HG02798 (cell line): ENCODE data around the gene STK17B.

Experiments
- ATAC-seq: cut with Tn5 transposase; IDR thresholded peaks from one replicate; pipeline ENCODE4 v1.9.1; 2021; ENCODE audit warnings: mild to moderate bottlenecking; ENCODE audit not compliant: unreplicated experiment, poor library complexity

The STK17B gene

DNA sequence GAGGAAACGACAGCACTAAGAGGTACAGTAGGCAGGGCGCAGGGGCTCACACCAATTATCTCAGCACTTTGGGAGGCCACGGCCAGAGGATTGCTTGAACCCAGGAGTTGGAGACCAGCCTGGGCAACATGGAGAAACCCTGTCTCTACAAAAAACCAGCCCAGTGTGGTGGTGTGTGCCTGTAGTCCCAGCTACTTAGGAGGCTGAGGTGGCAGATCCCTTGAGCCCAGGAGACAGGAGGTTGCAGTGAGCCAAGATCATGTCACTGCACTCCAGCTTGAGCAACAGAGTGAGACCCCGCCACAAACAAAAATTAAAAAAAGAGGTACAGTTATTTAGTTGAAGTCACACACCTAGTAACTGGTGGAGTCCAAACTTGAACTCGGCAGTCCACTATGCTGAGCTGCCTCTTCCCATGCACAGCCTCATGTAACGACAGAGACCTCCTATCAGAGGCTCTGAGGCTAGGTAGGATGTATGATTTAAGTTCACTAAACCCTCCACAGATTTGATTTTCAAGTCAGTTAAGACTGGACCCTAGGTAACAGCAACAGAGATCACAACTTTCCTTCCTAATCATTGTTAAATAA is 8.7 kb downstream of the STK17B start:
- no peak for ATAC-seq

DNA sequence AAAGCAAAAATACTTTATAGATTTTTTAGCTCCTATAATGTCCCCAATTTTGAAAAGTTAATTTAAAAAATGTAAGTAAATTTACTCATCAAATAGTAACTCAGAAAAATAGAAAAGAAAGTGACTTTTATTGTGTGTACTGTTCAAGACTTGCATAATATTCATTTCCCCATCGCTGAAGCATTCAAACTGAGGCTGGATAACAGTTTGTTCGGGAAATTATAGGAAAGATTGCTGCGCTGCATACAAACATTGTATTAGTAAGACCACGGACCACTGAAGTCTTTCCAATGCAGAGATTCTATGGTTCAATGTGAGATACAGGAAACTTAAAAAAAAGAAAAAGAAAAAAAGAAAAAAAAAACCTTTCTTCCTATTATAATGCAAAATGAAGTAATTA is 10.4 kb downstream of the STK17B start:
- ATAC-seq, result no peak

DNA sequence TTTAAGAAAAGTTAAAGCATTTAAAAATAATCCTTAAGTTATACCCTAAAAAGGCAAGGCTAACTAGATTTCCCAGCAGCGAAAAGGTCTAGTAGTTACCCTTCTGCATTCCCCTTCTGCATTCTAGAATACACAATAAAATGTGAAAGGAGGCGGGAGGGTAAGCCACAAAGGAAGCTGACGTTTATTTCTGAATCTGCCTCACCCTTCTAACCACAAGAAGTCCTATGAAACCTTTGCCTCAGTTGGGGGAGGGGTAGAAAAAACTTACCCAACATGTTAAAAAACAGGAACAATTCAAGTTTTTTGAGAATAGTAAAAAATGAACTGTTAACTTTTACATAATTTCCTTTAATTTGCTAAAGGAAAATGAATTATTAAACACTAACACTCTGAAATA is 11.3 kb downstream of the STK17B start:
- peak; percentile 84 for ATAC-seq

DNA sequence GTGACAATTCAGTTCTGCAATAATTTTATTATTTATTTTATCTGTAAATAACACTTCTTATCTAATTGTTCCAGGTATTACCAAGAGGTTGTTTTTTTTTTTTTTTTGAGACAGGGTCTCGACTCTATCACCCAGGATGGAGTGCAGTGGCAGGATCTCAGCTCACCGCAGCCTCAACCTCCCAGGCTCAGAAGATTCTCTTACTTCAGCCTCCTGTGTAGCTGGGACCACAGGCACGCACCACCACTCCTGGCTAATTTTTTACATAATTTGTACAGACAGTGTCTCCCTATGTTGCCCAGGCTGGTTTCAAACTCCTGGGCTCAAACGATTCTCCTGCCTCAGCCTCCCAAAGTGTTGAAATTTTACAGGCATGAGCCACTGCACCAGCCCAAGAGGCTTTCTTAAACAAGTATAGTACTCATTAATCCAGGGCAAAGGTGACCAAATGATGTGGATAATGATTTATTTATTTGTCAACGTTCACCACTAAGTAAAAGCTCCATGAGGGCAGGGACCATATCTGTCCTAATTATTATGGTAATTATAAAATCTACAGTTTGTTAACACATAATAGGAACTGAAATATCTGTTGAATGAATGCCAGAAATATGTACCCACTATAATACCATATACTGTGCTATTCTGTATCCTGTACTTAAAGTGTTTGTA is 12.0 kb downstream of the STK17B start:
- no peak for ATAC-seq

DNA sequence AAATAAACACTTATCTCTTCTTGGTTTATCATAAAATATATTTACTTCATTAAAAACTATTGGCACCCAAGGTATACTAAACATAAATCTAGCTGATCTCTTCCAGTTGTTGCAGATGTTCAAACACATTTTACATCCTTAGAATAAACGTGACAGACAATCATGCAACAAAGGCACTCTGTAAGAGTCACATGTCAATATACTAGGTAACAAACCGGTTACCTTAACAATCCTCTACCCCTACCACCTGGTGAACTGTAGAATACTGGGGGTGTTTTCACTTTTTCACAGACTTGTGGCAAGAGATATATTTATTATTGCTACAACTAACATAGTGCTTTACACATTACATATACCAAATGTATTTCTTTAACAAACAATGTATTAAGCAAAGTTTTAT is 15.8 kb downstream of the STK17B start:
- no peak for ATAC-seq

DNA sequence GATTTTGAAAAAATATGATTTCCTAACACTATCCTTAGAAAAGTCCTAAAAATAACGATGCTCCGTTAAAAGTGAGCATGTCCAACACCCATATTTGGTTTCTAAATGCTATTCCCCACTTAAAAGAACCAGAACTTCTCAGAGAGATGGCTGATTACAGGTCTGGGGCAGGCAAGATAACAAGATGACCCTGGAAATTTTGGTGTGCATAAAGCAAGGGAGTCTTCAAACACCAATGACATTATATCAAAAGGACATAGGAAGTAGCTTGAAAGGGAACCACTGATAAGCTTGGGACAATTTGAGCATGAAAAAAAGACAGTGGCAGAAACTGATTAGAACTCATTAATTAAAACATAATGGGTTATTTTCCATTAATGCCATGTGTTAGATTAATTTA is 17.9 kb downstream of the STK17B start:
- no peak for ATAC-seq

DNA sequence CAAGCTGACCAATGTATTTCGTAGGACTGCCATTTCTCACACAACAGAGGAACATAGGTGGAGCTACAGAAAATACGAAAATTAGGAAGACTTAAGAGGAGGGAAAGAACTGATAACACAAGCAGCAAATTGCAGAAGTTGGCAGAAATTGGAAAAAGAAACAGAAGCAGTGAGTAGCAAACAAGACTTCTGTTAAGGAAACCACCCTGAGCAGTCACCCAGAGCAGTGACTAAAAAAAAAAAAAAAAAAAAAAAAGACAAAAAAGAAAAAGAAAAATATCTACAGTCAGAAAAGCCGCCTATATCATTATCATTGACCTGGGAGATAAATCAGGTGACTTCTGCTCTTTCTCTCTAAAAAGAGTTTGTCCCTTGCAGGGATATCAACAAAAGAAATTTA is 21.4 kb downstream of the STK17B start:
- peak; percentile 47 for ATAC-seq

DNA sequence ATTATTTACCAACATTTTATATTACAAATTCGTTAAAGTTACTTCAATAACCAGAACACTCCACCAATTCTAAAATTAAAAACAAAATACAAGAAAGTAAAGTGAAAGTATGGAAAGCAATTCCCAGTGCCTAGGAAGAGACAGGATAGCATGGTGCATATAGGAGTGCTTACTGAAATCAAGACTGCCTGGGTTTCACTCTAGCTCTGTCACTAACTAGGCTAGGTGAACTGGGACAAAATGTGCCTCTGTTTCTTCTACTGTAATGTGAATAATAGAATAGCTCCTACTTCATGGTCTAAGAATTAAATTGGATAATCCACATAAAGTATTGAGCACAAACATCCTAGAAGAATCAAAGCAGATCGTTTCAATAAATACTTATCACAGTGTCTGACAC is 22.6 kb downstream of the STK17B start:
- no peak for ATAC-seq

DNA sequence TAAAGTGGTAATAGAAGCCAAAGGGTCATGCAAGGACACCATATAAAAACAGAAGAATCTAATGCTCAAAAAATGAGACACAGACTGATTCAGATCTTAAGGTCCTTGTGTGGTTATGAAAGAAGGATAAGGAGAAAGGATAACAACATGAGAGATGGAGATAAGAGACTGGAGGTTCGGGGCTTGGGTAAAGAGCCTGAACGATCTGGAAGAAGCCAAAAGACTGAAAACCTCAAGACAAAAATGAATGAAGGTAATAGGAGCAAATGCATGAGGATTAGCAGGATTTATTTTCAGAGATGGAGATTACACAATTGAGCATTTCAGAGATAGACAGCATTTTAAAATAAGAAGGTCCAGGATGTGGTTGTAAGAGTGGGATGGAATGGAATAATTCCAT is 26.1 kb downstream of the STK17B start:
- no peak for ATAC-seq

DNA sequence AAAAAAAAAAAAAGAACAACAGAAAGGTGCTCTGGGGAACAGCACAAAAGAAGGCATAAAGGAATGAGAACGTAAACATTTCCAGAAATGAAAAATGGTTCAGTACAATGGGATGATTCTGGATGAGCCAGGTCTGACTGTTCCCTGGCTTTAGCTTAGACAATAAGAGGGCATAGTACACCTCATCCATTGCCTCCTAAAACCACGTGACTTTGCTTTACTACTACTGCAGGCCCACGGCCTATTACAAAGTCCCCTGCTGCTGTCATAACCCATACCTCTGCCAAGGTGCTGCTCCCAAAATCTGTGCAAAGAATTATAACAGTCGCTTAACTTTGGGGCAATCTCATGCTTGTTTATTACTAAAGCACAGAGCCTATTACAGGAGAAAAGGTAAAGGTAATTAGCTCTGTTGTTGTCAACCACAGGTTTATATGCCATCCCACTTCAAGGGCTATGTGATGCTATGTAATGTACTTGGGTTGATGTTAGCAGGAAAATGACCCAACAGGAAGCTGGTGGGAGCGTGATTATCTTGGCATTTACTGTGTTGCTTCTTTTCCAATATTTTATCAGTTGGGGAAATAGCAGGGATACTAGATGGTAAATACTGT is 26.8 kb downstream of the STK17B start:
- no peak for ATAC-seq

DNA sequence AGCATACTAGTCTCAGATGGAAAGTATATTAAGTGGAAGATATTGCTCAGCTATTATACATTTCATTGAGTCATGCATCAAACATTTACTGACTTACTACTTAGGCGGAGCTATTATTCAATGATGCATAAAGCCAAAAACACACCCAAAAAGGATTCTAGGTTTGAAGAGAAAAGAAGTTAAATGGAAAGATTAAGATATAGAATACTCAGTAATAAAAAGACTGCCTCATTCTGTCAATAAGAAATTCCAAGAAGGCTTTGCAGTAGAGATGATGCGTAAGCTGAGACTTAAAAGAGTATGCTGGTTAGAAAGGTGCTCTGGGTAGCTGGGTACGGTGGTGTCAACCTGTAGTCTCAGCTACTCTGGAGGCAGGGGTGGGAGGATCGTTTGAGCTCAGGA is 27.6 kb downstream of the STK17B start:
- no peak for ATAC-seq

DNA sequence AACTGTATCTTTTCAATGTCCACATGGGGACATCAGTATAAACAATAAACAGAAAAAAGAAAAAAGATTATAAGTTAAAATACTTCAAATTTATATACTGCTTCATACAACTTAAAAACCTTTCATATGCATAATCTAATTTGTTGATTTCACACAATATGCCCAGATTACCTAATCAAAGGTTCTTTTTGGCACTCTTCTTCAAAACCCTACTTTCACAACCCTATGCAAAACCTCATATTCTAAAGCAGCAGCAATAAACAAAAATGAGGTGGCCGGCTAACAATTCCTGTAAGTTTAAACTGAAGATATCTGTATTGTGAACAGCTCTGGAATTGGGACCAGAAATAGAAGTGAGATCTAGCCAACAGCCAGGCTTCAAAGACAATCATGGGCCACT is 28.6 kb downstream of the STK17B start:
- ATAC-seq, result no peak

DNA sequence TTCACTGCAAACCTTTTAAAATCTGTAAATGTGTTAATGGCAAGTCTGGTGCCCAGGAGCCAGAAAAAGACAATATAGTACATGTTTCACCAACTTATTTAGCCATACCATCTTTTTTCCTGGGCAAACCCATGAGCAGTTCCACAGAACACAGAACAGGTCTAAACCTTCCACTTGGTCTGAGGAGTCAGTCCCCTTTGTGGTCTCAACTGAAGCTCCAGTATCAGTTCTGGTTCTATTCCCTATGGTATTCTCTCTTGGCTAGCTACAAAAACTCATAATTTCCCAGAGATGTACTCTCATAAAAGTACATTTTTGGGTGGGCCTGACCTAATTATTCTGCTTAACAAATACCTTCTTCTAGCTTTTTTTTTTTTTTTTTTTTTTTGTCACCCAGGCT is 31.2 kb downstream of the STK17B start:
- ATAC-seq, result no peak

DNA sequence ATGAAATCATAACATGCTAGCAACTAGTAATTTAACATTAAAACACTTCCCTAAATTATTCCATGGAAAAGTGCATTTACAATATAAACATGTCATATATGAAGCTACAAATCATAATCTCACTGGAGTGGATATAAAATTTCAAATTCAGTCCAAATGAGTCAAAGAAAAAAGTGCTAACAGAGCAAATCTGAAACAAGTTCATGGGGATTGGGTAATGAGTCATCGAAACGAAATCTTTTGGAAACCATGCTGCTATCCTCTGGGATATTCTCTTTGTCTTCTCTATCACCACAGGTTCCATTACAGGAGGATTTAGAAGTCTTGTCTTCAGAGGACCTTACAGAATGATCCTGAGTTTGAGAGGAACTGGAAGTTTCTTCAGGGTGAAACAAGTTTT is 34.1 kb downstream of the STK17B start:
- no peak for ATAC-seq

DNA sequence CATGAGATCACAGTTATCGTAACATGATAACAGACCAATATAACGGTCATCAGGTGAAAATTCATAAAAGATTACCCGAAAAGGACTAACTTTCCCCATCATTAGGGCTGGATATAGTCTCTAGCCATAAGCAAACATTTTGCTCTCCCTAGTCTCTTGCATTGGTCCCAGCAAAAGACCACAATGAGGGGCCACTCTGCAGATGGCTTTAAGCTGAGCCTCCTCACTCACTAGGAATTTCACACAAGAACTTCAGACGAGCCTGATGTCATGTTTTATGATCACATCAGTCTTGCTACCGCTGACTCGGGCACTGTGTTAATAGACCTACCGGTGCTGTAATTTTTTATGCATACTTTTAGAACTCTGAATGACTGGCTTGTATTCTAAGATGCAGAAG is 35.2 kb downstream of the STK17B start:
- no peak for ATAC-seq

DNA sequence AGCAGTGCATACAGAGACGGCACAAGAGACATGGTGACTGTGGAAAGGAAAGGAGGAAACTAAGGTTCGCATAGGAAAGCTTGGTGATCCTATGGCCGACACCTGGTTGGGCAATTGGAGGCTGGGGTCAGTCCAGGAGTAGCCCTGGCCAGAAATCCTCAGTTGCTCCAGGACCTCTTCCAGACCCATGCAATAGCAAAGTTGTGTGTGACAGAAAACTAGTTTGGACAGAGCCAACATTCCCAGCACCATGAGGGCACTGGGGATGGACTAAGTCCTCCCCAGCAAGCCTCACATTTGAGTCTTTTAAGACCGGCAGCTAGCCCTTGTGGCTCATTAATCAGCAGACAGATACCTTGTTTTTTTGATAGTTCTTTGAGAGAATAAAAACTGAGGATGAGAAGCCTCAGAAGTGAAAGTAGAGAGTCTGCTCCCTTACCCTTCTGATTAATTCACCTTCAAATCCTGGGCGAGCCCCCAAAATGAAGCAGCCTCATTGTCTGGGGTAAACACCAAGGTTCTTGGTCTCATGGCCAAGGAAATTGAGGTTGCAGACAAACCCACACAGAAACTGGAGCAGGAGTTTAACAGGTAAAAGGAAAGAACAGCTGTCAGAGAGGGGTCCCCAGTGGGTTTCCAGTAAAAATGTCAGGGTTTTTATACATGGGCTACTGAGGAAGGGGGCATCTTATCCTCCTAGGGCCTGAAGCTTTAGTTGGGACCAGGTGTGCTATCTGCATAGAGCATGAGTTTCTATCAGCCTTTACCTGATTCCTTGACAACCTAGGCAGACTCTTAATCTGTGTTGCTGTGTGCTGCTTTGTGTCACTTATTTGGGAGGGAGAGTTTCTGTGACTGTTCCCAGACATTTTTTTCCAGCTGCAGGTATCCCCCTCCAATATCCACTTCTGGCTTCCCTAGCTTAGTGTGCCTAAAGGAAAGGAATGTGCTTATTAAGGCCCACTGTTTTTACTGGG is 39.1 kb downstream of the STK17B start:
- peak; percentile 38 for ATAC-seq

DNA sequence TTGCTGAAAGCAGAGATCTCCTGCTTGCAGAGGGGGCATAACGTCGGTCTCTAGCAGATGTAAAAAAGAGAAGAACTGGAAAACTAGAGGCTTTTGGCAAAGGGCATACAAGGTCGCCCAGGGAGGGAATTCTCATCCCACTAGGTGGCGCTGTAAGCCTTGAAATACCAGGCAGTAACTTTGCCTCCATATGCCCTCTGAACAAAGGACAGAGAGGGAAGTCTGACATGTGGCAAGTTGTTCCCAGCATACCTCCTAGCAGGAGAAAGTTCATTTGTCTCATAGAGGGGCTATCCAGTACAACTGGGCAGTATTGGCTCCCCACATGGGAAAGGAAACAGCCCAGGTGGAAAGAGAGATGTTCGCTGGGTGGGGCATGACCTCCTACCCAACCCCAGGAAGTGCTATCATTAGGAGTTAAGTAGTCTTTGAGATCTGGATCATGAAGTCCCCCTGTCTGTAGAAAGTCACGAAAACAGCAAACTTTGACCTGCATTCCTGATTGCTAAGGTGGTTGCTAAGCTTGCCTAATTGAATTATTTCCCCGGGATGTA is 39.9 kb downstream of the STK17B start:
- peak; percentile 50 for ATAC-seq

DNA sequence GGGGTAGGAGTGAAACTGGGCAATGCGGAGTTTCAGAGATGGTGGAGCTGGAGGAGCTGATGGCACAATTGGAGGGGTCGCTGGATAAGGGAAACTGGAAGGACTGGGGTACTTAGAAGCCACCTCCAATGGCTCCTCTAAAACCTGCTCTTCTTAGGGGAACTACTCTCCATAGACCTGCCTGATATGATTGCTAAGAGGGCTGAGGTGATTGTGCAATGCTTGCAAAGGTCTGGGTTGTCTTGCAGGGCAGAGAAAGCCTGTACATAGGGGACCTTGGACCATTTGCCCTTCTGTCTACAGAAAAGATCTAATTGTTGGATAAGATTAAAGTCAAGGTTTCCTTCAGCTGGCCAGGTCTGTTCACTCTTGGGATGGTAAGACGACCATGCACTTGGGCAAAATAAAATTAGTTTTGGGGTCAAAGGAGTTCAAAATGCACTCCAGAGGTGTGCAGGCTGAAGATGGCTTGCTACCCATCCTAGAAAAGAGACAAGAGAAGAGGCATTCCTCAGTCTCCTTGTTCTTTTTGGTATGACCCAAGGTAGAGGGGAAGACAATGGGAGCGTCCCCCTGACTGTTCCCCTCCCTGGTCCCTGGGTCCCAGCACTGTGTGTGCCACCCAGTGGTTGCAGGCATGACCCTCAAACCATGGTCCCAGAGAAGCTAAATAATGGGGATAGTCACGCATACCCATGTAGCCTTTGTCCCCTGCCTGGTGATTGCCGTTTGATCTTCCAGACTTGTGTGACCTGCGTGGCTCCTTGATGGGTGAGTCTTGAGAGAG is 41.1 kb downstream of the STK17B start:
- no peak for ATAC-seq

DNA sequence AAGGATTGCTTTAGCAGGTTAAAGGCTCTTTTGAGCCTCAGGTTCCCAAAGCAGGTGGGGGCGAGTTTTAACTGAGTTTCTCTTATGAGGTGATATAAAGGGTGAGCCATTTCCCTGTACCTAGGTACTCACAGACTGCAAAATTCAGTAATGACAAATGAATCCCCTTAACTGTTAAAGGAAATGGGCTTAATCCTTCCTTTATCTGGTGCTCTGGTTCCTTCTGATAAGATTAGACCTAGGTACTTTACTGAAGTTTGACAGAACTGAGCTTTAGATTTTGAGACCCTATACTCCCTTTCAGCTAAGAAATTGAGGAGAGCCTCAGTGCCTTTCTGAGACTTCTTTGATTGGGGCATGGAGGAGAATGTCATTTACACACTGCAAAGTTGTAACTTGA is 42.6 kb downstream of the STK17B start:
- no peak for ATAC-seq

DNA sequence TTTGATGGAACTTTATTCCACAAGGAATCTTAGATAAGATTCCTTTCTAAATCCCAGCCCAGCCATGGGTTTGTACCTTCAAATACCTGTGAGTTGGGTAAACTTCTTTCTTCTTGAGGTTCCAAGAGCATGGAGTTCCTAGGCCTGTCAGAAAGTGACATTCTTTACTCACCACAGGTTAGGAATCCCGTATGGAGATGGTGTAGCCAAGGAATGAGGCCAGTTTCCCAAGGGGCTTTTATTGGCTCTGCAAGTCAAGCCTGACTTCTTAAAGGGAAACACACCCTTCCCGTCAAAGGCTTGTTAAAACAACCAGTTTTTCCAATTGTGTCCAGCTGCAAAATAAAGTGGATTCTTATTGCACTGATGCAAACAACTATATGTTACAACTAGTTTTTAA is 45.8 kb downstream of the STK17B start:
- no peak for ATAC-seq
